GM12864 (cell line): ENCODE results near the gene DDX3X.
"Not testable (repeated sequence)": the region's sequence is repeated elsewhere in the genome, so short reads cannot be mapped to it uniquely, and the experiment has no call there.

Source experiments
- DNase-seq: peaks from one replicate; pipeline ENCODE4 v3.0.0-alpha.2; 2011; ENCODE audit warnings: low read depth
- H3K4me3 ChIP-seq: 2 replicates; pipeline ENCODE4 v1.5.1; 2011; ENCODE audit warnings: mild to moderate bottlenecking, low read depth, low read length, control low read depth
- CTCF ChIP-seq: IDR thresholded peaks from 2 replicates; pipeline ENCODE4 v1.5.1; 2011; ENCODE audit warnings: low read depth, mild to moderate bottlenecking, moderate library complexity, low read length, control low read depth, inconsistent platforms; ENCODE audit errors: missing control alignments

Gene DDX3X

GRCh38 chrX:41353985-41354384 is 20.0 kb downstream of the DDX3X start:
- H3K4me3 ChIP-seq, result no peak overlapping the region
- no peak for DNase-seq
- TF ChIP-seq CTCF, result no peak

- no peak for DNase-seq
- TF ChIP-seq CTCF, result no peak
Observed at GRCh38 chrX:41369152-41369551, 35.2 kb downstream of the DDX3X start.

GRCh38 chrX:41371575-41371974 is 37.6 kb downstream of the DDX3X start:
- H3K4me3 ChIP-seq, DNase-seq: not testable (repeated sequence)

More at GRCh38 chrX:41369152-41369551, 35.2 kb downstream of the DDX3X start:
- no peak overlapping the region for H3K4me3 ChIP-seq

- no peak for TF ChIP-seq CTCF
- no peak for DNase-seq
- H3K4me3 ChIP-seq, result no peak overlapping the region
Observed at GRCh38 chrX:41373989-41374606, 40.1 kb downstream of the DDX3X start.

GRCh38 chrX:41377624-41378023 is 43.7 kb downstream of the DDX3X start:
- H3K4me3 ChIP-seq, result no peak overlapping the region
- no peak for TF ChIP-seq CTCF
- DNase-seq, result no peak

- no peak for TF ChIP-seq CTCF
- no peak for DNase-seq
- H3K4me3 ChIP-seq, result no peak overlapping the region
Observed at GRCh38 chrX:41381685-41382084, 47.7 kb downstream of the DDX3X start.

- no peak overlapping the region for H3K4me3 ChIP-seq
- TF ChIP-seq CTCF, result no peak
- DNase-seq, result no peak
Observed at GRCh38 chrX:41382714-41383645, 49.0 kb downstream of the DDX3X start.
